ENCODE data around the gene EML1.

GRCh38 chr14:99883866-99884650, 90.8 kb downstream of the EML1 start:
- TF ChIP-seq CTCF (IDR thresholded peaks at IDR 0.05) (no peak), POLR2A (IDR thresholded peaks at IDR 0.05) (no peak), EP300 (IDR thresholded peaks at IDR 0.05) (no peak), POLR2AphosphoS5 (IDR thresholded peaks at IDR 0.05) (no peak)

Data from stomach (tissue), 4 donors.